IMR-90 (cell line): Measurements from ENCODE around the gene CELSR1. TPM values are rescaled to one million over a fixed set of nuclear protein-coding genes. Genes with fewer than 3 reads are reported as not detected.
"Not testable (repeated sequence)": the region's sequence is repeated elsewhere in the genome, so short reads cannot be mapped to it uniquely, and the experiment has no call there.

Experiments used
- ATAC-seq: fragments of 200-7000 bp; cut with Tn5 transposase; 2 replicates; pipeline ENCODE4 v1.9.1; 2020; ENCODE audit warnings: low read depth, mild to moderate bottlenecking, moderate library complexity
- BruUV-seq: library from RNA; stranded (reverse); fragments of 400-500 nt; replicated peaks from 2 replicates; lab custom pipeline; 2021; lab: Mats Ljungman, UMichigan
- CTCF ChIA-PET: fragments of 300-600 bp; formaldehyde crosslinking; extraction: SDS; loops from one replicate; lab custom pipeline; 2021; ENCODE audit warnings: antibody characterized with exemption; lab: Yijun Ruan, JAX
- POLR2A ChIA-PET: fragments of 300-600 bp; sonication (Branson Sonifier 250); formaldehyde crosslinking; loops from one replicate; lab custom pipeline; 2022; ENCODE audit warnings: antibody characterized with exemption; ENCODE audit not compliant: unreplicated experiment; lab: Charles Lee
- DNase-seq: peaks from one replicate; pipeline ENCODE4 v3.0.0; 2013
- H2AFZ ChIP-seq: replicated peaks from 2 replicates; pipeline ENCODE3; 2013; ENCODE audit warnings: low read length, mild to moderate bottlenecking; ENCODE audit not compliant: poor library complexity
- H2AK5ac ChIP-seq: 2 replicates; pipeline ENCODE4 v1.6.1; 2013; ENCODE audit warnings: low read depth, low read length, inconsistent platforms
- H2AK9ac ChIP-seq: replicated peaks from 2 replicates; pipeline ENCODE3; 2013; ENCODE audit warnings: mild to moderate bottlenecking, low read depth, low read length, moderate library complexity; ENCODE audit not compliant: poor library complexity
- H2BK120ac ChIP-seq: 2 replicates; pipeline ENCODE4 v1.6.1; 2013; ENCODE audit warnings: low read depth, low read length, inconsistent platforms
- H2BK15ac ChIP-seq: 3 replicates; pipeline ENCODE4 v1.6.1; 2013; ENCODE audit warnings: low read depth, low read length, inconsistent platforms
- H2BK20ac ChIP-seq: 2 replicates; pipeline ENCODE4 v1.6.1; 2013; ENCODE audit warnings: low read depth, mild to moderate bottlenecking, inconsistent platforms, low read length, moderate library complexity
- H2BK5ac ChIP-seq: 2 replicates; pipeline ENCODE4 v1.6.1; 2013; ENCODE audit warnings: mild to moderate bottlenecking, low read depth, low read length, inconsistent platforms; ENCODE audit not compliant: poor library complexity, severe bottlenecking
- H3K14ac ChIP-seq: replicated peaks from 2 replicates; pipeline ENCODE4 v1.6.1; 2013; ENCODE audit warnings: low read depth, low read length, inconsistent platforms
- H3K18ac ChIP-seq: 2 replicates; pipeline ENCODE4 v1.6.1; 2013; ENCODE audit warnings: low read depth, low read length, control low read depth
- H3K23ac ChIP-seq: 2 replicates; pipeline ENCODE4 v1.6.1; 2013; ENCODE audit warnings: low read depth, low read length, inconsistent platforms
- H3K27ac ChIP-seq: 2 replicates; pipeline ENCODE4 v1.5.1; 2013; ENCODE audit warnings: mild to moderate bottlenecking, control low read depth, low read length; ENCODE audit not compliant: insufficient read depth
- H3K27me3 ChIP-seq: 2 replicates; pipeline ENCODE4 v1.6.1; 2013; ENCODE audit warnings: low read length; ENCODE audit not compliant: control insufficient read depth, insufficient read depth
- H3K36me3 ChIP-seq: 2 replicates; pipeline ENCODE4 v1.6.1; 2013; ENCODE audit warnings: low read length, mixed read lengths; ENCODE audit not compliant: control insufficient read depth, insufficient read depth
- H3K4ac ChIP-seq: 2 replicates; pipeline ENCODE4 v1.6.1; 2013; ENCODE audit warnings: low read depth, low read length, inconsistent platforms
- H3K4me1 ChIP-seq: 2 replicates; pipeline ENCODE4 v1.6.1; 2013; ENCODE audit warnings: low read length, mixed read lengths; ENCODE audit not compliant: control insufficient read depth, insufficient read depth
- H3K4me2 ChIP-seq: 2 replicates; pipeline ENCODE4 v1.6.1; 2013; ENCODE audit warnings: low read depth, mild to moderate bottlenecking, control low read depth, low read length, moderate library complexity
- H3K4me3 ChIP-seq: 2 replicates; pipeline ENCODE4 v1.5.1; 2013; ENCODE audit warnings: low read depth, mild to moderate bottlenecking, control low read depth, low read length, moderate library complexity; ENCODE audit not compliant: insufficient read depth
- H3K56ac ChIP-seq: 2 replicates; pipeline ENCODE4 v1.6.1; 2013; ENCODE audit warnings: low read length, inconsistent platforms; ENCODE audit not compliant: insufficient read depth; ENCODE audit errors: extremely low read depth
- H3K79me1 ChIP-seq, 2 experiments: 2 replicates each; pipeline ENCODE4 v1.6.1; 2013; ENCODE audit warnings: low read length in 2 of 2, inconsistent platforms in 1 of 2, low read depth in 1 of 2
- H3K9ac ChIP-seq: 2 replicates; pipeline ENCODE4 v1.6.1; 2013; ENCODE audit warnings: low read depth, low read length, control low read depth
- H3K9me1 ChIP-seq: 2 replicates; pipeline ENCODE4 v1.6.1; 2013; ENCODE audit warnings: low read length, inconsistent platforms; ENCODE audit not compliant: insufficient read depth
- H3K9me3 ChIP-seq: 2 replicates; pipeline ENCODE4 v1.6.1; 2013; ENCODE audit warnings: low read length; ENCODE audit not compliant: control insufficient read depth, insufficient read depth
- H4K20me1 ChIP-seq: 2 replicates; pipeline ENCODE4 v1.6.1; 2013; ENCODE audit warnings: low read length, inconsistent platforms; ENCODE audit not compliant: insufficient read depth
- H4K5ac ChIP-seq: 2 replicates; pipeline ENCODE4 v1.6.1; 2013; ENCODE audit warnings: mild to moderate bottlenecking, low read depth, low read length, control low read depth
- H4K8ac ChIP-seq, 2 experiments: 2 replicates each; pipeline ENCODE4 v1.6.1; 2013; ENCODE audit warnings: low read depth in 2 of 2, low read length in 2 of 2, control low read depth in 1 of 2, inconsistent platforms in 1 of 2
- H4K91ac ChIP-seq: 2 replicates; pipeline ENCODE4 v1.6.1; 2013; ENCODE audit warnings: low read depth, low read length, inconsistent platforms; ENCODE audit not compliant: insufficient read depth
- WGBS, 2 experiments: methylation state at CpG; one replicate each; pipeline versions ENCODE4 v1.1.5 to v1.1.7; 2013; ENCODE audit warnings: missing lambda C conversion rate in 2 of 2; ENCODE audit not compliant: insufficient read length in 1 of 2; ENCODE audit errors: extremely low coverage in 2 of 2; 5-methylcytosine and 5-hydroxymethylcytosine counted together
- dilution Hi-C: fragments of 300-500 bp; cut with HindIII; formaldehyde crosslinking; loops from one replicate; pipeline ENCODE4 v1.14.3; 2018; ENCODE audit warnings: low sequenced_read_pairs; ENCODE audit not compliant: unreplicated experiment
- in situ Hi-C: fragments of 300-500 bp; cut with MboI; formaldehyde crosslinking; loops from 3 replicates; pipeline ENCODE4 v1.14.3; 2019; ENCODE audit warnings: low sequenced_read_pairs, inconsistent platforms, mixed read lengths
- intact Hi-C: fragments of 100-400 bp; cut with micrococcal nuclease; formaldehyde crosslinking; loops from 2 replicates; pipeline ENCODE4 v1.10.0; 2022
- polyA plus RNA-seq, 3 experiments: library from polyadenylated mRNA; depleted of rRNA; stranded (reverse); fragments of >200 nt; gene quantifications; 2 replicates each; pipeline ENCODE4 v1.2.3, GENCODE V29; 2012; ENCODE audit warnings: low replicate concordance in 1 of 3
- total RNA-seq: library from RNA; depleted of rRNA; stranded (reverse); fragments of >200 nt; gene quantifications from 2 replicates; pipeline ENCODE4 v1.2.3, GENCODE V29; 2012

CELSR1 gene
- total and polyA plus RNA-seq, 2 of the 4 experiments (the other 2 are of a cell fraction) = 0.36 to 0.82 TPM

GRCh38 chr22:46312848-46313247 is 224.6 kb downstream of the CELSR1 start:
- H3K27me3 ChIP-seq, POLR2A ChIA-PET: not testable (repeated sequence)
- in situ Hi-C loops = loop anchor here (5.0 kb wide), 1 partner anchor 326 kb away; no protein-coding TSS in a partner anchor

More at GRCh38 chr22:46312848-46313247, 224.6 kb downstream of the CELSR1 start:
- H4K8ac ChIP-seq, H3K27ac ChIP-seq, H4K20me1 ChIP-seq, H3K56ac ChIP-seq, H3K4me2 ChIP-seq, H3K9me1 ChIP-seq, BruUV-seq, H3K18ac ChIP-seq, H2AK9ac ChIP-seq, H3K4ac ChIP-seq, H3K23ac ChIP-seq, H2AFZ ChIP-seq, H3K9ac ChIP-seq, DNase-seq, H3K4me1 ChIP-seq, ATAC-seq, H3K36me3 ChIP-seq, H3K9me3 ChIP-seq, dilution Hi-C loops, H2BK15ac ChIP-seq, H4K5ac ChIP-seq, H2BK20ac ChIP-seq, H2AK5ac ChIP-seq, intact Hi-C loops, H2BK5ac ChIP-seq, H3K14ac ChIP-seq, H2BK120ac ChIP-seq, H4K91ac ChIP-seq, H3K4me3 ChIP-seq: not testable (repeated sequence)
- CTCF ChIA-PET = interaction anchor here (0.6 to 1.2 kb wide), 3 partner anchors 9 to 307 kb away, joined by 3 read pairs; no protein-coding TSS in a partner anchor
- WGBS, 2 experiments = no CpG with 5 or more reads among the region's 2 CpGs
- peaks cover 30 to 35% of the 10 kb centered on the region in 2 experiments for H3K79me1 ChIP-seq
